GM04504 (cell line): ENCODE measurements around the gene HRCT1.

Experiments used
- DNase-seq: peaks from one replicate; pipeline ENCODE4 v3.0.0-alpha.2; 2012; ENCODE audit warnings: low read depth

HRCT1 gene

GRCh38 chr9:35944841-35945240 lies 38.8 kb downstream of the HRCT1 start:
- DNase-seq, result no peak

GRCh38 chr9:35945341-35946018 lies 39.5 kb downstream of the HRCT1 start:
- peak; percentile 64 for DNase-seq

GRCh38 chr9:35948451-35948850 lies 42.4 kb downstream of the HRCT1 start:
- no peak for DNase-seq

- DNase-seq, result no peak
These were observed 42.9 kb downstream of the HRCT1 start for GRCh38 chr9:35948901-35949318.

GRCh38 chr9:35951736-35952135 lies 45.7 kb downstream of the HRCT1 start:
- DNase-seq, result peak; percentile 28

GRCh38 chr9:35952526-35953191 lies 46.7 kb downstream of the HRCT1 start:
- DNase-seq, result no peak

GRCh38 chr9:35954942-35955546 lies 49.0 kb downstream of the HRCT1 start:
- peak; percentile 50 for DNase-seq

GRCh38 chr9:35956651-35957050 lies 50.6 kb downstream of the HRCT1 start:
- DNase-seq, result no peak
